GM12878 (cell line): Measurements from ENCODE around the gene THYN1. TPM values are rescaled to one million over a fixed set of nuclear protein-coding genes. Genes with fewer than 3 reads are reported as not detected.

Experiments used
- ATAC-seq: fragments of 200-7000 bp; cut with Tn5 transposase; 3 replicates; pipeline ENCODE4 v1.9.1; 2020; ENCODE audit warnings: mild to moderate bottlenecking, moderate library complexity
- BruUV-seq: library from RNA; stranded (reverse); fragments of 400-500 nt; replicated peaks from 2 replicates; lab custom pipeline; 2021; lab: Mats Ljungman, UMichigan
- CTCF ChIA-PET: fragments of 300-600 bp; sonication (Branson Sonifier 250); formaldehyde crosslinking; extraction: SDS; loops from one replicate; lab custom pipeline; 2021; ENCODE audit warnings: inconsistent platforms; lab: Yijun Ruan, JAX
- POLR2A ChIA-PET: fragments of 350-600 bp; formaldehyde crosslinking; extraction: SDS; loops from one replicate; lab custom pipeline; 2021; ENCODE audit warnings: inconsistent platforms; lab: Charles Lee
- RAD21 ChIA-PET: fragments of 300-600 bp; sonication (Branson Sonifier 250); formaldehyde crosslinking; loops from one replicate; lab custom pipeline; 2023; ENCODE audit warnings: antibody characterized with exemption; ENCODE audit not compliant: unreplicated experiment; lab: Charles Lee
- SMC1A ChIA-PET: fragments of 300-600 bp; sonication (Branson Sonifier 250); formaldehyde crosslinking; loops from one replicate; lab custom pipeline; 2023; ENCODE audit not compliant: unreplicated experiment, uncharacterized antibody; lab: Charles Lee
- DNase-seq: peaks from one replicate; pipeline ENCODE4 v3.0.0-alpha.2; 2011; ENCODE audit warnings: low read depth, low spot score
- FAIRE-seq: peaks from 3 replicates; lab custom pipeline; 2011; peaks lifted over from hg19 to GRCh38; lab: Jason Lieb, UNC
- H2AFZ ChIP-seq: 2 replicates; pipeline ENCODE4 v1.6.0; 2011; ENCODE audit warnings: low read depth, low read length, control low read depth; ENCODE audit not compliant: control insufficient read depth
- H3K27ac ChIP-seq: 2 replicates; pipeline ENCODE4 v1.5.1; 2011; ENCODE audit warnings: control low read depth; ENCODE audit not compliant: control insufficient read depth, insufficient read depth
- H3K27me3 ChIP-seq, 2 experiments: replicated peaks in 1 of 2; 2 replicates each; pipeline versions ENCODE4 v1.6.0 to v1.6.1; 2011; ENCODE audit warnings: low read length in 1 of 2; ENCODE audit not compliant: control insufficient read depth in 2 of 2, insufficient read depth in 2 of 2
- H3K36me3 ChIP-seq, 2 experiments: 2 replicates each; pipeline ENCODE4 v1.5.1; 2011; ENCODE audit warnings: low read length in 1 of 2; ENCODE audit not compliant: control insufficient read depth in 2 of 2, insufficient read depth in 2 of 2
- H3K4me1 ChIP-seq: 2 replicates; pipeline ENCODE4 v1.6.1; 2011; ENCODE audit warnings: mild to moderate bottlenecking, low read length, moderate library complexity, mixed read lengths; ENCODE audit not compliant: control insufficient read depth, insufficient read depth
- H3K4me2 ChIP-seq: 2 replicates; pipeline ENCODE4 v1.6.0; 2011; ENCODE audit warnings: control low read depth; ENCODE audit not compliant: control insufficient read depth, insufficient read depth
- H3K4me3 ChIP-seq: fragments of 200-600 bp; sonication (generic); 2 replicates; pipeline ENCODE4 v1.5.1; 2016
- H3K79me2 ChIP-seq: 2 replicates; pipeline ENCODE4 v1.6.0; 2011; ENCODE audit warnings: low read length; ENCODE audit not compliant: control insufficient read depth, insufficient read depth
- H3K9ac ChIP-seq: 2 replicates; pipeline ENCODE4 v1.8.0; 2011; ENCODE audit warnings: low read length, control low read depth, mixed read lengths; ENCODE audit not compliant: control insufficient read depth, insufficient read depth
- H3K9me3 ChIP-seq: replicated peaks from 3 replicates; pipeline ENCODE4 v1.5.1; 2011; ENCODE audit warnings: mild to moderate bottlenecking, low read length; ENCODE audit not compliant: control insufficient read depth, insufficient read depth
- H4K20me1 ChIP-seq: 2 replicates; pipeline ENCODE4 v1.6.0; 2011; ENCODE audit not compliant: control insufficient read depth, insufficient read depth
- DPF2 ChIP-seq: fragments of 450-650 bp; IDR thresholded peaks from 2 replicates; pipeline ENCODE4 v1.6.1; 2017; ENCODE audit warnings: mild to moderate bottlenecking
- ETV6 ChIP-seq, 2 experiments: fragments of 450-650 bp in 1 of 2; IDR thresholded peaks in 1 of 2; conservative IDR thresholded peaks in 1 of 2; 2 replicates each; pipeline ENCODE4 v1.6.1; 2014; ENCODE audit warnings: antibody characterized with exemption in 1 of 2, borderline replicate concordance in 1 of 2, low read depth in 1 of 2, mild to moderate bottlenecking in 1 of 2, moderate library complexity in 1 of 2
- KLF5 ChIP-seq: fragments of 450-650 bp; IDR thresholded peaks from 2 replicates; pipeline ENCODE4 v1.6.1; 2014; ENCODE audit warnings: mild to moderate bottlenecking; ENCODE audit not compliant: partially characterized antibody
- MEF2A ChIP-seq: IDR thresholded peaks from 2 replicates; pipeline ENCODE4 v1.6.1; 2011; ENCODE audit warnings: low read depth, mild to moderate bottlenecking, low read length, moderate library complexity; ENCODE audit not compliant: insufficient read depth
- MLLT1 ChIP-seq: fragments of 450-650 bp; IDR thresholded peaks from 2 replicates; pipeline ENCODE4 v1.6.1; 2016; ENCODE audit warnings: mild to moderate bottlenecking
- MTA3 ChIP-seq: IDR thresholded peaks from 2 replicates; pipeline ENCODE4 v1.6.1; 2012; ENCODE audit warnings: low read length, inconsistent platforms, borderline replicate concordance
- NFXL1 ChIP-seq: fragments of 450-650 bp; IDR thresholded peaks from 2 replicates; pipeline ENCODE4 v1.6.1; 2017; ENCODE audit warnings: antibody characterized with exemption, mild to moderate bottlenecking, borderline replicate concordance
- WRNIP1 ChIP-seq: IDR thresholded peaks from 2 replicates; pipeline ENCODE4 v1.6.1; 2011; ENCODE audit warnings: low read depth, low read length, improper control_type of control experiment, borderline replicate concordance
- WGBS: methylation state at CpG from one replicate; pipeline ENCODE4 v1.1.6; 2016; ENCODE audit warnings: low lambda C conversion rate; ENCODE audit not compliant: insufficient replicate concordance, insufficient coverage; ENCODE audit errors: missing lambda C conversion rate; 5-methylcytosine and 5-hydroxymethylcytosine counted together
- in situ Hi-C: fragments of 300-500 bp; cut with MboI; formaldehyde crosslinking; loops from 9 replicates; pipeline ENCODE4 v1.14.3; 2018; ENCODE audit warnings: mixed read lengths
- intact Hi-C: fragments of 100-400 bp; cut with micrococcal nuclease; formaldehyde crosslinking; loops from one replicate; pipeline ENCODE4 v1.14.2; 2022; ENCODE audit not compliant: unreplicated experiment
- polyA plus RNA-seq, 11 experiments: library from polyadenylated mRNA; depleted of rRNA in 4 of 11; unstranded in 6 of 11; stranded (reverse) in 5 of 11; fragments of >200 nt; fragmentation: Nextera tagmentation in 4 of 11; fragmentation: Illumina TruSeq in 1 of 11; extraction: Ambion mirVana in 4 of 11; extraction: Trizol in 1 of 11; gene quantifications; 1 replicate in 1 of 11; 2 replicates in 10 of 11; pipeline versions ENCODE4 v1.2.1 to v1.2.3, GENCODE V29; 2011 to 2016; ENCODE audit warnings: inconsistent platforms in 2 of 11, missing spikeins in 2 of 11, low read depth in 1 of 11
- total RNA-seq, 4 experiments: library from RNA; depleted of rRNA in 3 of 4; stranded (reverse); fragments of >200 nt in 3 of 4; fragmentation: Illumina TruSeq in 1 of 4; extraction: Trizol in 1 of 4; gene quantifications; 2 replicates each; pipeline versions ENCODE4 v1.2.1 to v1.2.3, GENCODE V29; 2013 to 2021
- TF ChIP-seq, protein P1 (sequence below): fragments of 450-650 bp; IDR thresholded peaks from 2 replicates; pipeline ENCODE4 v1.6.1; 2017; ENCODE audit warnings: low read depth, mild to moderate bottlenecking, moderate library complexity

Gene THYN1
- total and polyA plus RNA-seq, 10 of the 15 experiments (the other 5 are each of a cell fraction or from before 2014, with no cell fraction given): 45.7 to 221 (median 96.3) TPM

GRCh38 chr11:134245434-134245833, 7.7 kb downstream of the THYN1 start:
- Histone ChIP-seq H3K4me2 (no peak overlapping the region), H4K20me1 (no peaks in the 10 kb centered on the region), H3K79me2 (no peaks in the 10 kb centered on the region), H3K27me3 (no peaks in the 10 kb centered on the region), H3K9me3 (no peaks in the 10 kb centered on the region), H3K27ac (no peak overlapping the region), H3K9ac (no peak overlapping the region), H3K4me3 (no peak overlapping the region), H3K36me3 (peaks cover 10 to 17% of the 10 kb centered on the region in 2 experiments), H3K4me1 (no peaks in the 10 kb centered on the region), H2AFZ (no peak overlapping the region)
- WGBS: 96% methylated on average over 14 of the region's 14 CpGs
- POLR2A ChIA-PET: no interaction called here
- TF ChIP-seq ETV6 (conservative IDR thresholded peaks at IDR 0.05 in 1 of 2, IDR thresholded peaks at IDR 0.05 in 1 of 2; ENCODE audit: borderline replicate concordance in 1 of 2, low read depth in 1 of 2): no peak
- TF ChIP-seq, protein P1, sequence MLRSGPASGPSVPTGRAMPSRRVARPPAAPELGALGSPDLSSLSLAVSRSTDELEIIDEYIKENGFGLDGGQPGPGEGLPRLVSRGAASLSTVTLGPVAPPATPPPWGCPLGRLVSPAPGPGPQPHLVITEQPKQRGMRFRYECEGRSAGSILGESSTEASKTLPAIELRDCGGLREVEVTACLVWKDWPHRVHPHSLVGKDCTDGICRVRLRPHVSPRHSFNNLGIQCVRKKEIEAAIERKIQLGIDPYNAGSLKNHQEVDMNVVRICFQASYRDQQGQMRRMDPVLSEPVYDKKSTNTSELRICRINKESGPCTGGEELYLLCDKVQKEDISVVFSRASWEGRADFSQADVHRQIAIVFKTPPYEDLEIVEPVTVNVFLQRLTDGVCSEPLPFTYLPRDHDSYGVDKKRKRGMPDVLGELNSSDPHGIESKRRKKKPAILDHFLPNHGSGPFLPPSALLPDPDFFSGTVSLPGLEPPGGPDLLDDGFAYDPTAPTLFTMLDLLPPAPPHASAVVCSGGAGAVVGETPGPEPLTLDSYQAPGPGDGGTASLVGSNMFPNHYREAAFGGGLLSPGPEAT: no peak
- no peak for TF ChIP-seq WRNIP1
- no peak for TF ChIP-seq MTA3
- TF ChIP-seq MEF2A: no peak
- no peak for TF ChIP-seq MLLT1
- no peak for TF ChIP-seq DPF2
- TF ChIP-seq KLF5: no peak
- TF ChIP-seq NFXL1: no peak
- intact Hi-C loops: no loop called here
- in situ Hi-C loops: no loop called here
- no peak for ATAC-seq
- no peak for DNase-seq
- RAD21 ChIA-PET: interaction anchor here (2.1 kb wide), 1 partner anchor 38 kb away, joined by 8 read pairs; no protein-coding TSS in a partner anchor
- CTCF ChIA-PET: interaction anchor here (0.8 to 4.2 kb wide), 4 partner anchors 16 to 195 kb away, joined by 4 to 56 read pairs (median 12); no protein-coding TSS in a partner anchor
- no TSS peak for BruUV-seq
- SMC1A ChIA-PET: interaction anchor here (1.9 to 2.3 kb wide), 2 partner anchors 17 to 38 kb away, joined by 5 to 10 read pairs; no protein-coding TSS in a partner anchor
- FAIRE-seq: no peak
